Measurements from ENCODE around the gene SCARF2. TPM values are rescaled to one million over a fixed set of nuclear protein-coding genes. Genes with fewer than 3 reads are reported as not detected.

SCARF2 gene
- total and polyA plus RNA-seq, 4 donors = 0.15 to 2.0 (median 1.7) TPM

DNA sequence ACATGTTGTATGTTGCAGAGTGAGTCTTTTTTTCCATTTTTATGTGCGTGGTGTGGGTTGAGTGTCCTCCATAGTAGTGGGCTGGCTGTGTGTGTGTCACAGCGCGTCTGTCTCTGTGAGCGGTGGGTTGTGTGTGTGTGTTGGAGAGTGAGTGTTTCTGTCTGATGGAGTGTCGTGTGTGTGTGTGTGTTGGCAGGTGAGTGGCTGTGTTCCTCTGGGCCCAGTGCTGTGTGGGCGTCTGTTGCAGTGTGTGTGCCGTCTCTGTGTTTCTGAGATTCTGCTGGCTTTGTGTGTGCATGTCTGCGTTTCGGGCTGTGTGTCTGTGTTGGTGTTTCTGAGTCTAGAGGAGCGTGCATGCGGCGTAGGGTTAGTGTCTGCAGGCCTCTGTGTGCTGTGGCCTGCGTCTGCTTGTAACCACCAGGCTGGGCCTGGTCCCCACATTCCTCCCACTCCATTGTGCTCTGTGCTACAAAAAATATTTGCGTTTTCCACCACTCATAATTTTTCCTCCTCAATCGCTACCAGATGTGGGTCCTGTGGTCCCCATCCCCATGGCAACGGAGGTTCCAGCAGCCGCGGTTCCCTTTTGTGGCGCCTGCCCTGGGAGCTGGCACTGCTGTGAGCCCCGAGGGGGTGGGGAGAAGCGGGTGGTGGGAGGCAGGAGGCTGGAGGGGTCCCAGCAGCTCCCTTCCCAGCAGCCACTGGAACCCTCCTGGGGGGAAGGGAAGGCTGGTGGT, 15.2 kb downstream of the SCARF2 start:
- WGBS = 77% methylated on average over 21 of the region's 21 CpGs
- no peak overlapping the region for H3K27ac ChIP-seq (ENCODE audit: low read depth in 1 of 2, low read length in 2 of 2)
- no peak for DNase-seq (ENCODE audit: low spot score)

DNA sequence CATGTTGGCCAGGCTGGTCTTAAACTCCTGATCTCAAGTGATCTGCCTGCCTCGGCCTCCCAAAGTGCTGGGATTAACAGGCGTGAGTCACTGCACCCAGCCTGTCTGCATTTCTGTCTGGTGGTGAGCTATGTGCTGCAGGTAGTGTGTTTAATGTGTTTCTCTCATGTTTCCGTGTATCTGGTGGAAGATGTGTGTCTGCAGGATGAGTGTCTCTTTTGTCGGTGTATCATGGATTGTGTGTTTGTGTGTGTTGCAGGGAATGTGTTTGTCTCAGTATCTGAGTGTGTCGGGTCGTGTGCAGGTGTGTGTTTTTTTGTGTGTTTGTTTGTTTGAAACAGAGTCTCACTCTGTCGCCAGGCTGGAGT, 16.1 kb downstream of the SCARF2 start:
- Histone ChIP-seq H3K27ac (ENCODE audit: low read depth in 1 of 2, low read length in 2 of 2) (no peak overlapping the region), H3K9me3 (ENCODE audit: control insufficient read depth in 4 of 4, low read length in 3 of 4) (no peaks in the 10 kb centered on the region), H3K36me3 (ENCODE audit: control insufficient read depth in 4 of 4, insufficient read depth in 3 of 4, low read depth in 1 of 4, low read length in 3 of 4) (no peaks in the 10 kb centered on the region), H3K9ac (ENCODE audit: low read depth in 1 of 2, low read length in 2 of 2) (no peak overlapping the region), H3K4me3 (ENCODE audit: low read depth in 1 of 3, low read length in 3 of 3) (no peak overlapping the region), H3K27me3 (ENCODE audit: control insufficient read depth in 4 of 4, insufficient read depth in 4 of 4, low read length in 3 of 4) (peaks cover 0 to 4% (median 0%) of the 10 kb centered on the region in 4 donors), H3K4me1 (ENCODE audit: control insufficient read depth in 4 of 4, insufficient read depth in 4 of 4, low read length in 3 of 4) (peaks cover 10 to 32% (median 21%) of the 10 kb centered on the region in 4 donors)
- 90% methylated on average over 7 of the region's 7 CpGs for WGBS
- DNase-seq (ENCODE audit: low spot score) = no peak
- TF ChIP-seq HNF4A (conservative IDR thresholded peaks at IDR 0.05) (no peak), HNF4G (IDR thresholded peaks at IDR 0.05) (no peak), RAD21 (IDR thresholded peaks at IDR 0.05) (no peak), EGR1 (IDR thresholded peaks at IDR 0.05; ENCODE audit: low read depth in 2 of 2) (no peak), SP1 (IDR thresholded peaks at IDR 0.05) (no peak), NR2F2 (IDR thresholded peaks at IDR 0.05) (no peak), FOXA2 (IDR thresholded peaks at IDR 0.05) (no peak), FOXA1 (IDR thresholded peaks at IDR 0.05) (no peak), GABPA (IDR thresholded peaks at IDR 0.05 in 1 of 2, conservative IDR thresholded peaks at IDR 0.05 in 1 of 2) (no peak), JUND (IDR thresholded peaks at IDR 0.05) (no peak), TAF1 (conservative IDR thresholded peaks at IDR 0.05) (no peak), RXRA (IDR thresholded peaks at IDR 0.05) (no peak)
- TF ChIP-seq, protein P1, sequence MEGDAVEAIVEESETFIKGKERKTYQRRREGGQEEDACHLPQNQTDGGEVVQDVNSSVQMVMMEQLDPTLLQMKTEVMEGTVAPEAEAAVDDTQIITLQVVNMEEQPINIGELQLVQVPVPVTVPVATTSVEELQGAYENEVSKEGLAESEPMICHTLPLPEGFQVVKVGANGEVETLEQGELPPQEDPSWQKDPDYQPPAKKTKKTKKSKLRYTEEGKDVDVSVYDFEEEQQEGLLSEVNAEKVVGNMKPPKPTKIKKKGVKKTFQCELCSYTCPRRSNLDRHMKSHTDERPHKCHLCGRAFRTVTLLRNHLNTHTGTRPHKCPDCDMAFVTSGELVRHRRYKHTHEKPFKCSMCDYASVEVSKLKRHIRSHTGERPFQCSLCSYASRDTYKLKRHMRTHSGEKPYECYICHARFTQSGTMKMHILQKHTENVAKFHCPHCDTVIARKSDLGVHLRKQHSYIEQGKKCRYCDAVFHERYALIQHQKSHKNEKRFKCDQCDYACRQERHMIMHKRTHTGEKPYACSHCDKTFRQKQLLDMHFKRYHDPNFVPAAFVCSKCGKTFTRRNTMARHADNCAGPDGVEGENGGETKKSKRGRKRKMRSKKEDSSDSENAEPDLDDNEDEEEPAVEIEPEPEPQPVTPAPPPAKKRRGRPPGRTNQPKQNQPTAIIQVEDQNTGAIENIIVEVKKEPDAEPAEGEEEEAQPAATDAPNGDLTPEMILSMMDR (IDR thresholded peaks at IDR 0.05; ENCODE audit: low read depth, low read length, missing input control) = no peak
- TF ChIP-seq, protein P2, sequence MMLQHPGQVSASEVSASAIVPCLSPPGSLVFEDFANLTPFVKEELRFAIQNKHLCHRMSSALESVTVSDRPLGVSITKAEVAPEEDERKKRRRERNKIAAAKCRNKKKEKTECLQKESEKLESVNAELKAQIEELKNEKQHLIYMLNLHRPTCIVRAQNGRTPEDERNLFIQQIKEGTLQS (IDR thresholded peaks at IDR 0.05) = no peak
- TF ChIP-seq, protein P3, sequence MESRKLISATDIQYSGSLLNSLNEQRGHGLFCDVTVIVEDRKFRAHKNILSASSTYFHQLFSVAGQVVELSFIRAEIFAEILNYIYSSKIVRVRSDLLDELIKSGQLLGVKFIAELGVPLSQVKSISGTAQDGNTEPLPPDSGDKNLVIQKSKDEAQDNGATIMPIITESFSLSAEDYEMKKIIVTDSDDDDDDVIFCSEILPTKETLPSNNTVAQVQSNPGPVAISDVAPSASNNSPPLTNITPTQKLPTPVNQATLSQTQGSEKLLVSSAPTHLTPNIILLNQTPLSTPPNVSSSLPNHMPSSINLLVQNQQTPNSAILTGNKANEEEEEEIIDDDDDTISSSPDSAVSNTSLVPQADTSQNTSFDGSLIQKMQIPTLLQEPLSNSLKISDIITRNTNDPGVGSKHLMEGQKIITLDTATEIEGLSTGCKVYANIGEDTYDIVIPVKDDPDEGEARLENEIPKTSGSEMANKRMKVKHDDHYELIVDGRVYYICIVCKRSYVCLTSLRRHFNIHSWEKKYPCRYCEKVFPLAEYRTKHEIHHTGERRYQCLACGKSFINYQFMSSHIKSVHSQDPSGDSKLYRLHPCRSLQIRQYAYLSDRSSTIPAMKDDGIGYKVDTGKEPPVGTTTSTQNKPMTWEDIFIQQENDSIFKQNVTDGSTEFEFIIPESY (IDR thresholded peaks at IDR 0.05) = no peak
- TF ChIP-seq, protein P4, sequence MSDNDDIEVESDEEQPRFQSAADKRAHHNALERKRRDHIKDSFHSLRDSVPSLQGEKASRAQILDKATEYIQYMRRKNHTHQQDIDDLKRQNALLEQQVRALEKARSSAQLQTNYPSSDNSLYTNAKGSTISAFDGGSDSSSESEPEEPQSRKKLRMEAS (IDR thresholded peaks at IDR 0.05) = no peak

More for the DNA sequence above, 15.2 kb downstream of the SCARF2 start:
- Histone ChIP-seq H3K4me1 (ENCODE audit: control insufficient read depth in 4 of 4, insufficient read depth in 4 of 4, low read length in 3 of 4) (peaks cover 10 to 32% (median 21%) of the 10 kb centered on the region in 4 donors), H3K9me3 (ENCODE audit: control insufficient read depth in 4 of 4, low read length in 3 of 4) (no peaks in the 10 kb centered on the region), H3K4me3 (ENCODE audit: low read depth in 1 of 3, low read length in 3 of 3) (no peak overlapping the region), H3K36me3 (ENCODE audit: control insufficient read depth in 4 of 4, insufficient read depth in 3 of 4, low read depth in 1 of 4, low read length in 3 of 4) (no peaks in the 10 kb centered on the region), H3K9ac (ENCODE audit: low read depth in 1 of 2, low read length in 2 of 2) (no peak overlapping the region), H3K27me3 (ENCODE audit: control insufficient read depth in 4 of 4, insufficient read depth in 4 of 4, low read length in 3 of 4) (peaks cover 0 to 4% (median 0%) of the 10 kb centered on the region in 4 donors)
- TF ChIP-seq, protein P5, sequence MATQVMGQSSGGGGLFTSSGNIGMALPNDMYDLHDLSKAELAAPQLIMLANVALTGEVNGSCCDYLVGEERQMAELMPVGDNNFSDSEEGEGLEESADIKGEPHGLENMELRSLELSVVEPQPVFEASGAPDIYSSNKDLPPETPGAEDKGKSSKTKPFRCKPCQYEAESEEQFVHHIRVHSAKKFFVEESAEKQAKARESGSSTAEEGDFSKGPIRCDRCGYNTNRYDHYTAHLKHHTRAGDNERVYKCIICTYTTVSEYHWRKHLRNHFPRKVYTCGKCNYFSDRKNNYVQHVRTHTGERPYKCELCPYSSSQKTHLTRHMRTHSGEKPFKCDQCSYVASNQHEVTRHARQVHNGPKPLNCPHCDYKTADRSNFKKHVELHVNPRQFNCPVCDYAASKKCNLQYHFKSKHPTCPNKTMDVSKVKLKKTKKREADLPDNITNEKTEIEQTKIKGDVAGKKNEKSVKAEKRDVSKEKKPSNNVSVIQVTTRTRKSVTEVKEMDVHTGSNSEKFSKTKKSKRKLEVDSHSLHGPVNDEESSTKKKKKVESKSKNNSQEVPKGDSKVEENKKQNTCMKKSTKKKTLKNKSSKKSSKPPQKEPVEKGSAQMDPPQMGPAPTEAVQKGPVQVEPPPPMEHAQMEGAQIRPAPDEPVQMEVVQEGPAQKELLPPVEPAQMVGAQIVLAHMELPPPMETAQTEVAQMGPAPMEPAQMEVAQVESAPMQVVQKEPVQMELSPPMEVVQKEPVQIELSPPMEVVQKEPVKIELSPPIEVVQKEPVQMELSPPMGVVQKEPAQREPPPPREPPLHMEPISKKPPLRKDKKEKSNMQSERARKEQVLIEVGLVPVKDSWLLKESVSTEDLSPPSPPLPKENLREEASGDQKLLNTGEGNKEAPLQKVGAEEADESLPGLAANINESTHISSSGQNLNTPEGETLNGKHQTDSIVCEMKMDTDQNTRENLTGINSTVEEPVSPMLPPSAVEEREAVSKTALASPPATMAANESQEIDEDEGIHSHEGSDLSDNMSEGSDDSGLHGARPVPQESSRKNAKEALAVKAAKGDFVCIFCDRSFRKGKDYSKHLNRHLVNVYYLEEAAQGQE (IDR thresholded peaks at IDR 0.05) = no peak
- TF ChIP-seq JUND (IDR thresholded peaks at IDR 0.05) = no peak
- TF ChIP-seq SP1 (IDR thresholded peaks at IDR 0.05) = no peak
- TF ChIP-seq, protein P3 (IDR thresholded peaks at IDR 0.05) = no peak
- no peak for TF ChIP-seq RAD21 (IDR thresholded peaks at IDR 0.05)
- TF ChIP-seq YY1 (IDR thresholded peaks at IDR 0.05) = no peak
- TF ChIP-seq, protein P4 (IDR thresholded peaks at IDR 0.05) = no peak
